Heart left ventricle (tissue), 16 donors: ENCODE measurements around the gene GTPBP3. TPM values are rescaled to one million over a fixed set of nuclear protein-coding genes. Genes with fewer than 3 reads are reported as not detected.

Source experiments
- ATAC-seq, 4 donors: fragments of 200-7000 bp; cut with Tn5 transposase; one replicate each; pipeline ENCODE4 v1.9.1; 2020 to 2022; ENCODE audit warnings: moderate library complexity in 4 of 4, mild to moderate bottlenecking in 3 of 4, moderate number of reproducible peaks in 1 of 4
- DNase-seq, 5 donors: peaks; one replicate each; pipeline ENCODE4 v3.0.0-alpha.2; 2020
- H3K27ac ChIP-seq, 12 donors: fragments of 200-600 bp; sonication (generic) in 4 of 12; one replicate each; pipeline versions ENCODE4 v1.5.0 to v1.8.0; 2016 to 2022; ENCODE audit warnings: mild to moderate bottlenecking in 2 of 12
- H3K27me3 ChIP-seq, 9 donors: fragments of 200-600 bp; sonication (generic) in 2 of 9; one replicate each; pipeline versions ENCODE4 v1.5.1 to v1.8.0; 2016 to 2022; ENCODE audit warnings: mild to moderate bottlenecking in 3 of 9
- H3K36me3 ChIP-seq, 9 donors: fragments of 200-600 bp; sonication (generic) in 2 of 9; one replicate each; pipeline versions ENCODE4 v1.5.0 to v1.8.0; 2018 to 2022; ENCODE audit warnings: mild to moderate bottlenecking in 2 of 9
- H3K4me1 ChIP-seq, 12 donors: fragments of 200-600 bp; sonication (generic) in 4 of 12; one replicate each; pipeline versions ENCODE4 v1.5.0 to v1.8.0; 2016 to 2022; ENCODE audit warnings: mild to moderate bottlenecking in 3 of 12
- H3K4me3 ChIP-seq, 12 donors: fragments of 200-600 bp; sonication (generic) in 4 of 12; one replicate each; pipeline versions ENCODE4 v1.5.0 to v1.8.0; 2017 to 2022; ENCODE audit warnings: mild to moderate bottlenecking in 9 of 12, moderate library complexity in 4 of 12
- H3K9me3 ChIP-seq, 12 donors: fragments of 200-600 bp; sonication (generic) in 4 of 12; one replicate each; pipeline versions ENCODE4 v1.5.0 to v1.8.0; 2016 to 2022; ENCODE audit warnings: mild to moderate bottlenecking in 1 of 12
- POLR2A ChIP-seq, 2 donors: fragments of 450-650 bp; IDR thresholded peaks; one replicate each; pipeline ENCODE4 v1.6.1; 2017; ENCODE audit warnings: antibody characterized with exemption in 2 of 2, mild to moderate bottlenecking in 2 of 2, moderate library complexity in 2 of 2
- WGBS, 4 donors: extraction: QIAGEN DNeasy Blood & Tissue Kit in 2 of 4; methylation state at CpG; one replicate each; pipeline versions ENCODE4 v1.1.5 to v1.1.7; 2013 to 2018; 5-methylcytosine and 5-hydroxymethylcytosine counted together
- intact Hi-C, 10 donors: fragments of 100-400 bp; cut with DNase I; formaldehyde crosslinking; loops; one replicate each; pipeline versions ENCODE4 v1.11.1 to v1.14.2; 2022
- polyA plus RNA-seq, 2 donors: library from polyadenylated mRNA; stranded (reverse); fragments of 200-250 nt; gene quantifications; one replicate each; pipeline ENCODE4 v1.2.3, GENCODE V29; 2013
- total RNA-seq, 9 donors: library from RNA; depleted of rRNA in 2 of 9; stranded (reverse); fragments of >200 nt in 2 of 9; fragmentation: NEBNext Ultra II Directional in 3 of 9; extraction: Animal tissue kit (Norgen Biotek cat#: 25700) in 3 of 9; gene quantifications; one replicate each; pipeline versions ENCODE4 v1.1.0 to v1.2.4, GENCODE V29; 2016 to 2023
- TF ChIP-seq, protein P1 (sequence below), 12 donors: fragments of 200-600 bp; sonication (generic) in 4 of 12; IDR thresholded peaks; one replicate each; pipeline versions ENCODE4 v1.5.0 to v1.8.0; 2018 to 2022; ENCODE audit warnings: antibody characterized with exemption in 12 of 12, mild to moderate bottlenecking in 5 of 12
- donor health status: ischemic (EF 13 %, LVEDD 7.1; RV severe dilation, severe dysfunction).
- donor health status: healthy with polysubstance abuse.
- donor health status: DM: no; HTN: yes; CAD: no.
- donor health status: DM: no; HTN: no; CAD: no.
- donor health status: ischemic (EF 25% LVEDD 6.9; RV normal size, moderate dysfunction).
- donor health status: ischemic (EF 25% LVEDD 5.7; RV mildly dilated, moderate dysfunction).
- donor health status: healthy.
- donor health status: DM: yes; HTN: yes; CAD: no.
- donor health status: ischemic (EF 35%, LVEDD 5.7; RV mildly dilated, moderate dysfunction).
- donor health status: nonischemic (EF 11% LVEDD 7.7; RV severe dilation, severe dysfunction).
- donor health status: DM: yes; HTN: yes; CAD: no.
- donor health status: PGD.
- donor health status: ischemic (EF 29% LVEDD 5.4; RV normal size, mild dysfunction).
- donor health status: nonischemic (EF 23%, LVEDD 6.1; RV moderate dilation, normal function).

Gene GTPBP3
- total and polyA plus RNA-seq, 11 donors, result 6.3 to 20.1 (median 11.3) TPM

DNA sequence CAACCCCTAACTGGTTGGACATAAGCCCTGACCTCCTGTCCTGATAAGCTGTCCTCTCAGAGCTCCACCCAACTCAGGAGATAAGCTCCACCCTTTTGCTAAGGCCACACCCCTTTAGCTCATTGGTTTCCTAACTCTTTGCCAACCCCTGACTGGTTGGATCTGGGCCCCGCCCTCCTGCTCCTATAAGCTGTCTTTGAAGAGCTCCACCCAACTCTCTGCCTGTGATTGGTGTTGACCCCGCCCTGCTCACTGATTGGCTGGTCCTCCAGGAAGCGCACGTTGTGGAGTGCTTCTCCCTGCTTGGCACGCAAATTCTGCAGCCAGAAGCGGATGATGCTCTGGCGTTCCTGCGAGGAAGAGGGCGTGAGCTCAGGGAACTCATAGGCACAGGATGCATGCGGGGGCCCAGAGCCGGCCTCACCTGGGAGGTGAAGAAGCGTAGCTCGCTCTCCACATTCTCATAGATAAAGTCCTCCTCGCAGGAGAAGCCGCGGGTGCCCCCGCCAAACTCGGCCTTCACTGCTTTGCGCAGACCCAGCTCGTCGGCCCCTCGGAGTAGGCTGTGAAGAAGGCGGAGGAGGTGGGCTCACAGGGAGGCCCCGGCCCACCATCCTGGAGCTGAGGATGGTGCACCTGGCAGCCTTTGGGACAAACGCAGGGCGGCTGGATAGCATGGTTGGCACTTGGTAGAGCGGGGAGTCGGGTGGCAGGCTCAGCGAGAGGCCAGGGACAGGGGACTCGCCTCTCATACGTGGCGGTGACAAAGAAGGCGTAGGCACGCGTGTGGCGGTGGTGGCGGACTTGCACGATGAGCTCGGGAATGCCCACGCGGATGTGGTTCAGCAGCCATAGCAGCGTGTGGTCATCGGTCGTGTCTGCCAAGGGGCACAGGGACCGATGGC lies 4.4 kb upstream of the GTPBP3 start:
- Histone ChIP-seq H3K36me3 (peaks cover 0 to 9% (median 0%) of the 10 kb centered on the region in 9 donors), H3K27me3 (peaks cover 0 to 17% (median 0%) of the 10 kb centered on the region in 9 donors), H3K4me1 (peaks cover 0 to 47% (median 24%) of the 10 kb centered on the region in 12 donors), H3K4me3 (no peak overlapping the region), H3K9me3 (no peaks in the 10 kb centered on the region), H3K27ac (no peak overlapping the region)
- ATAC-seq (no peak), DNase-seq (no peak)
- intact Hi-C loops, result loop anchor here in 1 of 10 donors (2.0 kb wide), 1 partner anchor 22 kb away; no protein-coding TSS in a partner anchor
- no peak for TF ChIP-seq POLR2A (IDR thresholded peaks at IDR 0.05)
- TF ChIP-seq, protein P1, sequence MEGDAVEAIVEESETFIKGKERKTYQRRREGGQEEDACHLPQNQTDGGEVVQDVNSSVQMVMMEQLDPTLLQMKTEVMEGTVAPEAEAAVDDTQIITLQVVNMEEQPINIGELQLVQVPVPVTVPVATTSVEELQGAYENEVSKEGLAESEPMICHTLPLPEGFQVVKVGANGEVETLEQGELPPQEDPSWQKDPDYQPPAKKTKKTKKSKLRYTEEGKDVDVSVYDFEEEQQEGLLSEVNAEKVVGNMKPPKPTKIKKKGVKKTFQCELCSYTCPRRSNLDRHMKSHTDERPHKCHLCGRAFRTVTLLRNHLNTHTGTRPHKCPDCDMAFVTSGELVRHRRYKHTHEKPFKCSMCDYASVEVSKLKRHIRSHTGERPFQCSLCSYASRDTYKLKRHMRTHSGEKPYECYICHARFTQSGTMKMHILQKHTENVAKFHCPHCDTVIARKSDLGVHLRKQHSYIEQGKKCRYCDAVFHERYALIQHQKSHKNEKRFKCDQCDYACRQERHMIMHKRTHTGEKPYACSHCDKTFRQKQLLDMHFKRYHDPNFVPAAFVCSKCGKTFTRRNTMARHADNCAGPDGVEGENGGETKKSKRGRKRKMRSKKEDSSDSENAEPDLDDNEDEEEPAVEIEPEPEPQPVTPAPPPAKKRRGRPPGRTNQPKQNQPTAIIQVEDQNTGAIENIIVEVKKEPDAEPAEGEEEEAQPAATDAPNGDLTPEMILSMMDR (IDR thresholded peaks at IDR 0.05), result no peak
- 96 to 97% (median 96%) methylated on average over 45 of the region's 45 CpGs for WGBS, 4 donors

DNA sequence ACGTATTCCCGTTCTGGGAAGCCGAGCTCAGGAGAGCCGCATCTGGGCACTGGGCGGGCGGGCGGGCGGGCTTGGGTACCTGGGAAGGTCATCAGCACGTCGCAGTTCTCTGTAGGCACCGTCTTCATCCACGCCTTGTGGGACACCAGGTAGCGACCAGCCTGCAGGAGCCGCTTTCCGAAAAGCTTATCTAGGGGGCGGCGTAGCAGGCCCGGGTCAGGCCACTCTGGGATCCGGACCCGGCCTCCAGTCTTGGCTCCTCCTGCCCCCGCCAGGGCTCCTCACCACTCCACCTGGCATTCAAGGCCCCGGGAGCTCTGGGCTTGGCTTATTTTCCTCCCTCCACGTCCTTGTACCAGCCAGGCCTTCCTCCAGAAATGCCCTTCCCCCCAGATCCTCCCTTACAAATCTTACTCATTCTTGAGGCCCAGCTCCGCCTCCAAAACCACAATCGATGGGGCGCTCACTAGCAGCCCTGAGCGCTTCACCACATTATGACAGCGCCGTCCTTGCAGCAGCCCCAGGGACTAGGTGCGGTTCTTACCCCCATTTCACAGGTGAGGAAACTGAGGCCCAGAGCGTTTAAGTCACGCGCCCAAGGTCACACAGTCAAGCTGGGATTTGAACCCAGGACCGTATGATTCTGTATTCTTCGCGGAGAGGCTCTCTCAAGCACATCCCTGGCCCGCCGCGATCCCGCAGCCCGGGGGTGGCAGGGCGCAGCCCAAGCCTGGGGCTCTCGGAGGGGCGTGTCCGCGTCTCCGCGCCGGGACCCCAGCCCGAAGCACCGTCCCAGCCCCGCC lies 3.5 kb upstream of the GTPBP3 start:
- H3K4me3 ChIP-seq, result peak overlapping the region; percentile 47 to 93 (median 79)
- intact Hi-C loops, result loop anchor here in 2 of 10 donors (2.0 kb wide), 2 partner anchors 23 to 25 kb away; partner anchors contain the start of gene DDA1 (in 1 of the 2)
- H3K27ac ChIP-seq, result peak overlapping the region in 11 of 12 donors; percentile 56 to 81 (median 71)
- H3K4me1 ChIP-seq, result peaks cover 0 to 48% (median 30%) of the 10 kb centered on the region in 12 donors
- peaks cover 0 to 15% (median 0%) of the 10 kb centered on the region in 9 donors for H3K27me3 ChIP-seq
- no peak for TF ChIP-seq POLR2A (IDR thresholded peaks at IDR 0.05)
- peaks cover 0 to 7% (median 0%) of the 10 kb centered on the region in 9 donors for H3K36me3 ChIP-seq
- H3K9me3 ChIP-seq, result no peaks in the 10 kb centered on the region
- WGBS, 4 donors, result 44 to 71% (median 55%) methylated on average over 30 to 52 of the region's 52 CpGs
- DNase-seq, result no peak
- no peak for ATAC-seq

DNA sequence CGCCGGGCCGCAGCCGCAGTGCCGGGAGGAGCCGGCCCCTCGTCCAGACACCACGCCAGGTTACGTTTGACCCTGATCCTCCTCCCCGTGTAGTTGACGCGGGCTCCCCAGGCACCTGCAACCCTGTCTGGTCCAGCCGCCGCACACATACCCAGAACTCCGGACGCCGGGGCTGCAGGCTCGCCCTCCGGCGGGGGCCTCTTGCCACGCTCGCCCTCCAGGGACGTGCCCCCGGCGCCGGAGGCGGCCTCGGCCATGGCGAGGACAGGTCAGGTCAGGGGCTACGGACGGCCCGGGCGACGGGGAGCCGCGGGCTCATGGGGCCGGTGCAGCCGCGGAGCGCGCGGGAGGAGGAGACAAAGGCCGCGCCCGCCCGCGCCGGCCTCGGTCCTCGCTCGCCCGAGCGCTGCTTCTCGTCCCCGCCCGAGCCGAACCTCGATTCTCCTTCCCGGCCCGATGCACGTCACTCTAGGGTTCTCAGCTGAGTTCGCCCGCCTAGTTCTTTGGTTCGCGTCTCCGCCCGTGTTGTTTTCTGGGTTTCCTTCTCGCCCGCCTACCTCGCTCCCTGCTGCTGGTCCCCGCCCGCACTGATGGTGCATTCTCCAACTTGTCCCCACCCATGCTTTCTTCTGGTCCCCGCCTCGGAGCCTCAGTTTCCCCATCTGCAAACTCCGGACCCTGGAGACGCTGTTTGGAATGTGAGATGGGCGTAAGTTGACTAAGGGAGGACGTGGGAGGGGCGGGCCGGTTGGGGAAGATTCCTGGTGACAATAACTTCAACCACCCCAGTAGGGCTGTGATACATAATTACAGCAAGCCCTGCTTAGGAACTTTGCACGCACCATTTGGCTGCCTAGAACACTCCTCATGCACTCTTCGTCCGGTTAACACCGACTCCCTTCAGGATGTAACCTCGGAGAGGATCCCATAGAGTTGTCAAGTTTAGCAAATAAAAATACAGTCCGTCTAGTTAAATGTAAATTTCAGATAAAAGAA lies 2.6 kb upstream of the GTPBP3 start, which contains the start of gene ANO8:
Gene ANO8 (minus strand): TSS at position 442 of the 996 bp plus-strand sequence. CDS start 185 bp downstream, at position 257.
- TF ChIP-seq POLR2A (IDR thresholded peaks at IDR 0.05), result peak in 1 of 2 donors; percentile 69
- TF ChIP-seq, protein P1 (IDR thresholded peaks at IDR 0.05), result no peak
- H3K27ac ChIP-seq, result peak within 1 kb of the TSS in 11 of 12 donors; percentile 56 to 81 (median 71)

More for the DNA sequence above, 2.6 kb upstream of the GTPBP3 start, which contains the start of gene ANO8:
- no peaks in the 10 kb centered on the region for H3K9me3 ChIP-seq
- peaks cover 0 to 40% (median 28%) of the 10 kb centered on the region in 12 donors for H3K4me1 ChIP-seq
- intact Hi-C loops, result loop anchor here in 1 of 10 donors (2.0 kb wide), 1 partner anchor 26 kb away; the partner anchor contains the start of gene DDA1
- H3K36me3 ChIP-seq, result peaks cover 0 to 10% (median 0%) of the 10 kb centered on the region in 9 donors
- peak; percentile 54 to 85 (median 78) for ATAC-seq
- H3K4me3 ChIP-seq, result peak within 1 kb of the TSS; percentile 47 to 93 (median 79)
- peak; percentile 95 to 98 (median 97) for DNase-seq
- H3K27me3 ChIP-seq, result peaks cover 0 to 7% (median 0%) of the 10 kb centered on the region in 9 donors
- 2 to 4% (median 3%) methylated on average over 57 to 86 of the region's 86 CpGs for WGBS, 4 donors
